C4-2B (cell line): ENCODE results near the gene SLC1A2.

Experiments
- CTCF ChIP-seq: fragments of 450-650 bp; conservative IDR thresholded peaks from 2 replicates; pipeline ENCODE4 v1.5.1; 2017; ENCODE audit warnings: mild to moderate bottlenecking
- ZFX ChIP-seq: fragments of 450-650 bp; IDR thresholded peaks from 2 replicates; pipeline ENCODE4 v1.6.1; 2017

- TF ChIP-seq CTCF (no peak), ZFX (no peak)
Measured at GRCh38 chr11:35247428-35247827, 171.9 kb downstream of the SLC1A2 start.
